GM12864 (cell line): ENCODE measurements around the gene ARHGAP11A.
A peak's percentile ranks its signal among the peaks of the same experiment; 100 is the strongest.
"Not testable (repeated sequence)": the region's sequence is repeated elsewhere in the genome, so short reads cannot be mapped to it uniquely, and the experiment has no call there.

Experiments used
- DNase-seq: peaks from one replicate; pipeline ENCODE4 v3.0.0-alpha.2; 2011; ENCODE audit warnings: low read depth
- H3K4me3 ChIP-seq: 2 replicates; pipeline ENCODE4 v1.5.1; 2011; ENCODE audit warnings: mild to moderate bottlenecking, low read depth, low read length, control low read depth
- TF ChIP-seq, protein P1 (sequence below): IDR thresholded peaks from 2 replicates; pipeline ENCODE4 v1.5.1; 2011; ENCODE audit warnings: low read depth, mild to moderate bottlenecking, moderate library complexity, low read length, control low read depth, inconsistent platforms; ENCODE audit errors: missing control alignments

Gene ARHGAP11A, protein sequence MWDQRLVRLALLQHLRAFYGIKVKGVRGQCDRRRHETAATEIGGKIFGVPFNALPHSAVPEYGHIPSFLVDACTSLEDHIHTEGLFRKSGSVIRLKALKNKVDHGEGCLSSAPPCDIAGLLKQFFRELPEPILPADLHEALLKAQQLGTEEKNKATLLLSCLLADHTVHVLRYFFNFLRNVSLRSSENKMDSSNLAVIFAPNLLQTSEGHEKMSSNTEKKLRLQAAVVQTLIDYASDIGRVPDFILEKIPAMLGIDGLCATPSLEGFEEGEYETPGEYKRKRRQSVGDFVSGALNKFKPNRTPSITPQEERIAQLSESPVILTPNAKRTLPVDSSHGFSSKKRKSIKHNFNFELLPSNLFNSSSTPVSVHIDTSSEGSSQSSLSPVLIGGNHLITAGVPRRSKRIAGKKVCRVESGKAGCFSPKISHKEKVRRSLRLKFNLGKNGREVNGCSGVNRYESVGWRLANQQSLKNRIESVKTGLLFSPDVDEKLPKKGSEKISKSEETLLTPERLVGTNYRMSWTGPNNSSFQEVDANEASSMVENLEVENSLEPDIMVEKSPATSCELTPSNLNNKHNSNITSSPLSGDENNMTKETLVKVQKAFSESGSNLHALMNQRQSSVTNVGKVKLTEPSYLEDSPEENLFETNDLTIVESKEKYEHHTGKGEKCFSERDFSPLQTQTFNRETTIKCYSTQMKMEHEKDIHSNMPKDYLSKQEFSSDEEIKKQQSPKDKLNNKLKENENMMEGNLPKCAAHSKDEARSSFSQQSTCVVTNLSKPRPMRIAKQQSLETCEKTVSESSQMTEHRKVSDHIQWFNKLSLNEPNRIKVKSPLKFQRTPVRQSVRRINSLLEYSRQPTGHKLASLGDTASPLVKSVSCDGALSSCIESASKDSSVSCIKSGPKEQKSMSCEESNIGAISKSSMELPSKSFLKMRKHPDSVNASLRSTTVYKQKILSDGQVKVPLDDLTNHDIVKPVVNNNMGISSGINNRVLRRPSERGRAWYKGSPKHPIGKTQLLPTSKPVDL

DNA sequence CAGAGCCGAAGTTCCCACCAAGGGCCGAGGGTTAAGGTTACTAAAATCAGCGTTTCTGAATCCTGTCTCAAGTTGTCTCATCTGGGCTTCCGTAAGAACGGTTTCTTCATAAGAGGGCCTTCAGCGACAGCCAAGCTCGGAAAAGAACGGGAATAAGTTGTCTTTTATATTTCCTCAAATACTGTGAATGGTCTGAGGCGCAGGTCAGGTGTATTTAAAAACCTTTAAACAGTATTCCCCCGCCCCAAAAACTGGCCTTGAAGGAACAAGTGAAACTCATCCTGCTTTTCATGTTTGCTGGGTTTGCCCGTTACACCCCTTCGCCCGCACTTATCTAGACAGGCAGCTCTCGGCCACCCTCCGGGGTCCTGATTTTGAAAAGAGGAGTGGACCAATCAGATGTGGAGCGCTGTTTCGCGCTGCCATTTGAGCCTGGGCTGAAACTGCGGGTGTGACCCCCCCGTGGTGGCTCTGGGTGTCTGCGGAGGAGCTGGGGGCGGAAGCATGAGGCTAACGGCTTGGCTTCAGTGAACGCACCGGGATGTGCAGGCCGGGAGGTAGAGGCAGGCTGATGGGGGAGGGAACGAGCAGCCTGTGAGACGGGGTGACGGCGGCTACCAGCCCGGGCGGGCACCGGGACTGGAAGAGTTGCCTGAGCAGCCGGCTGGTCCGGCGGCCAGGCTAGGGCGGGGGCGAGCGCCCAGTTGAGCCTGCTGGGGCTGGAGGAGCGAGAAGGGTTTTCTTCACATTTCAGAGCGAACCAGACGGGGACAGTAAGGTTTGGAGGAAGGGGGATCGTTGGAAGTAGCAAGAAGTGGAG is at the start of gene ARHGAP11A:
TSS of gene ARHGAP11A (plus strand) at position 454 of the 820 bp plus-strand sequence. CDS start 708 bp downstream, outside the sequence.
- DNase-seq: peak; percentile 58
- peak within 1 kb of the TSS; percentile 80 for H3K4me3 ChIP-seq

GRCh38 chr15:32568988-32569387 is 46.3 kb upstream of the ARHGAP11A start:
- not testable (repeated sequence) for H3K4me3 ChIP-seq, DNase-seq

- not testable (repeated sequence) for DNase-seq, H3K4me3 ChIP-seq
Measured at GRCh38 chr15:32578482-32578881, 36.8 kb upstream of the ARHGAP11A start.

GRCh38 chr15:32585844-32586243 is 29.5 kb upstream of the ARHGAP11A start:
- H3K4me3 ChIP-seq, DNase-seq: not testable (repeated sequence)

DNA sequence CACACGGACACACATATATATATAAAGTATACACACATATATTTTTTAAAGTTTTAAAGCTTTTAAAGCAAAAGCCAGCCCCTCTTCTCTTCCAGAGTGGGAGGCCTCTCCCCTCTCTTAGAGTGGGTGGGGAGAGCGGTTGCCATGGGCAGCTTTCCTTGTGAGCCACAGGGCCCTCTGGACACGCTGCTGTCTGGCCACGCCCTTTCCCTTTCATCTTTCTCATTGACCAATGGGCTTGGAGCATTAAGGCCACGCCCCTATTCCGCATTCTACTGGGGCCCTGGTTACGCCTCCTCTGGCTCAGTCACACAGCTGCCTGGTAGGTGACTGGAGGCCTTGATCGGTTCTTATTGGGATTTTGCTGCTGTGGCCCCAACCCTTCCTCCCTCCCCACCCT is 22.2 kb upstream of the ARHGAP11A start, which contains the start of gene GOLGA8N:
TSS of gene GOLGA8N (plus strand) at position 306 of the 400 bp plus-strand sequence.
- not testable (repeated sequence) for H3K4me3 ChIP-seq, DNase-seq

DNA sequence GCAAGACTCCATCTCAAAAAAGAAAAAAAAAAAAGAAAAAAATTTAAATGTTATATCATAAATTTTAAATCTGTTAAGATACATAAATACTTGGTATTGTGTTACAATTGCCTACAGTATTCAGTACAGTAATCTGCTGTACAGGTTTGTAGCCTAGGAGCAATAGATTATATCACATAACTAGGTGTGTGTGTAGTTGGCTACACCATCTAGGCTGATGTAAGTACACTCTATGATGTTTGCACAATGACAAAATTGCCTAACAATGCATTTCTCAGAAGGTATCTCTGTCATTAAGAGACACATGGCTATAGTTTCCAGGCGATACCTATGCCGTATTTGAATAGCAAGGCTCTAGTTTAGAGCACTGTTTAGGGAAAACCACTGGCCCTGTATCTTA is 5.8 kb upstream of the ARHGAP11A start:
- not testable (repeated sequence) for DNase-seq, H3K4me3 ChIP-seq

DNA sequence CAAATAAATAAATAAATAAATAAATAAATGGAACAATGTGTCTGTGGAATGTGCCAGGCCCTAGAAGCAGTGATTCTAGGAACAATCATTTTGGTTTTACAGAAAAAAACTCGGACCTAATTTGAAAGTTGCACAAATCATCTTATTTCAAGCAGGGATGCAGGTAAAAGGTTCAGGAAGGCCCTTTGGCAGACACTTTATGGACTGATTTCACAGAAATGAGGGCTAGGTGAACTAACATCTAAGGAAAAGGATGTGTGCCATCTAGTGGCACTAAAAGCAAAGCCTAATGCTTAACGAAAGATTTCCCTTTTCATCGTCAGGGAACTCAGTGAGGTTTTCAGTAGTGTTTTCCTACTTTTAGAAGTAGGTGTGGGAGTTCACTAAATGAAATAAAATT is 4.6 kb upstream of the ARHGAP11A start:
- not testable (repeated sequence) for DNase-seq, H3K4me3 ChIP-seq
- TF ChIP-seq, protein P1, sequence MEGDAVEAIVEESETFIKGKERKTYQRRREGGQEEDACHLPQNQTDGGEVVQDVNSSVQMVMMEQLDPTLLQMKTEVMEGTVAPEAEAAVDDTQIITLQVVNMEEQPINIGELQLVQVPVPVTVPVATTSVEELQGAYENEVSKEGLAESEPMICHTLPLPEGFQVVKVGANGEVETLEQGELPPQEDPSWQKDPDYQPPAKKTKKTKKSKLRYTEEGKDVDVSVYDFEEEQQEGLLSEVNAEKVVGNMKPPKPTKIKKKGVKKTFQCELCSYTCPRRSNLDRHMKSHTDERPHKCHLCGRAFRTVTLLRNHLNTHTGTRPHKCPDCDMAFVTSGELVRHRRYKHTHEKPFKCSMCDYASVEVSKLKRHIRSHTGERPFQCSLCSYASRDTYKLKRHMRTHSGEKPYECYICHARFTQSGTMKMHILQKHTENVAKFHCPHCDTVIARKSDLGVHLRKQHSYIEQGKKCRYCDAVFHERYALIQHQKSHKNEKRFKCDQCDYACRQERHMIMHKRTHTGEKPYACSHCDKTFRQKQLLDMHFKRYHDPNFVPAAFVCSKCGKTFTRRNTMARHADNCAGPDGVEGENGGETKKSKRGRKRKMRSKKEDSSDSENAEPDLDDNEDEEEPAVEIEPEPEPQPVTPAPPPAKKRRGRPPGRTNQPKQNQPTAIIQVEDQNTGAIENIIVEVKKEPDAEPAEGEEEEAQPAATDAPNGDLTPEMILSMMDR: peak; percentile 3

GRCh38 chr15:32614712-32615050 is 623 bp upstream of the ARHGAP11A start:
- not testable (repeated sequence) for DNase-seq
- peak overlapping the region; percentile 80 for H3K4me3 ChIP-seq

- peak overlapping the region; percentile 80 for H3K4me3 ChIP-seq
- DNase-seq: not testable (repeated sequence)
Measured at GRCh38 chr15:32615871-32616426, 645 bp downstream of the ARHGAP11A start.

DNA sequence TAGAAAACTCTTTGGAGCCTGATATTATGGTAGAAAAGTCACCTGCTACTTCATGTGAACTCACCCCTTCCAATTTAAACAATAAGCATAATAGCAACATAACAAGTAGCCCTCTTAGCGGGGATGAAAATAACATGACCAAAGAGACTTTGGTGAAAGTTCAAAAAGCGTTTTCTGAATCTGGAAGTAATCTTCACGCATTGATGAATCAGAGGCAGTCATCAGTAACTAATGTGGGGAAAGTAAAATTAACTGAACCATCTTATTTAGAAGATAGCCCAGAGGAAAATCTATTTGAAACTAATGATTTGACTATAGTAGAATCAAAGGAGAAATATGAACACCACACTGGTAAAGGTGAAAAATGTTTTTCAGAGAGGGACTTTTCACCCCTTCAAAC is 21.1 kb downstream of the ARHGAP11A start:
- no peak overlapping the region for H3K4me3 ChIP-seq
- no peak for DNase-seq
- TF ChIP-seq, protein P1: no peak
